Stomach (tissue), 9 donors: ENCODE results near the gene MON1A. TPM values are rescaled to one million over a fixed set of nuclear protein-coding genes. Genes with fewer than 3 reads are reported as not detected.

Source experiments
- DNase-seq, 2 donors: peaks; one replicate each; pipeline versions ENCODE4 v3.0.0 to v3.0.0-alpha.2; 2013 to 2019
- H3K27ac ChIP-seq, 5 donors: fragments of 200-600 bp in 4 of 5; sonication (generic) in 4 of 5; one replicate each; pipeline ENCODE4 v1.5.1; 2013 to 2019; ENCODE audit warnings: mild to moderate bottlenecking in 1 of 5, moderate library complexity in 1 of 5
- H3K27me3 ChIP-seq, 3 donors: fragments of 200-600 bp; sonication (generic); one replicate each; pipeline ENCODE4 v1.5.1; 2017 to 2019; ENCODE audit warnings: mixed run types in 1 of 3
- H3K36me3 ChIP-seq, 4 donors: fragments of 200-600 bp; sonication (generic); 1 replicate in 3 of 4; 2 replicates in 1 of 4; pipeline ENCODE4 v1.5.1; 2016 to 2019
- H3K4me1 ChIP-seq, 4 donors: fragments of 200-600 bp; sonication (generic); one replicate each; pipeline ENCODE4 v1.5.1; 2016 to 2019
- H3K4me3 ChIP-seq, 4 donors: fragments of 200-600 bp; sonication (generic) in 3 of 4; one replicate each; pipeline ENCODE4 v1.5.1; 2016 to 2019; ENCODE audit warnings: mild to moderate bottlenecking in 1 of 4
- H3K9me3 ChIP-seq, 4 donors: fragments of 200-600 bp; sonication (generic); one replicate each; pipeline ENCODE4 v1.5.1; 2016 to 2019
- EP300 ChIP-seq: sonication (generic); formaldehyde crosslinking; IDR thresholded peaks from one replicate; pipeline ENCODE4 v1.6.1; 2017; ENCODE audit warnings: antibody characterized with exemption
- POLR2A ChIP-seq, 4 donors: fragments of 450-650 bp; IDR thresholded peaks; one replicate each; pipeline ENCODE4 v1.6.1; 2016; ENCODE audit warnings: antibody characterized with exemption in 4 of 4, control low read depth in 2 of 4, mild to moderate bottlenecking in 1 of 4, moderate library complexity in 1 of 4
- POLR2AphosphoS5 ChIP-seq, 3 donors: sonication (generic); formaldehyde crosslinking; IDR thresholded peaks; one replicate each; pipeline ENCODE4 v1.6.1; 2016; ENCODE audit warnings: antibody characterized with exemption in 3 of 3
- WGBS, 5 donors: extraction: QIAGEN DNeasy Blood & Tissue Kit in 3 of 5; methylation state at CpG; one replicate each; pipeline versions ENCODE4 v1.1.5 to v1.1.7; 2013 to 2018; 5-methylcytosine and 5-hydroxymethylcytosine counted together
- intact Hi-C: fragments of 100-400 bp; cut with DNase I; formaldehyde crosslinking; loops from one replicate; pipeline ENCODE4 v1.15.1; 2023; ENCODE audit warnings: low total_unique reads
- polyA plus RNA-seq, 3 donors: library from polyadenylated mRNA; stranded (reverse); fragments of 200-250 nt; gene quantifications; one replicate each; pipeline ENCODE4 v1.2.3, GENCODE V29; 2013
- total RNA-seq, 5 donors: library from RNA; depleted of rRNA; stranded (reverse); fragments of >200 nt; gene quantifications; one replicate each; pipeline versions ENCODE4 v1.1.0 to v1.2.3, GENCODE V29; 2014 to 2016
- TF ChIP-seq, protein P1 (sequence below), 7 experiments: fragments of 450-650 bp in 4 of 7; fragments of 200-600 bp in 3 of 7; sonication (generic) in 3 of 7; IDR thresholded peaks; one replicate each; pipeline ENCODE4 v1.5.1; 2016 to 2019; ENCODE audit warnings: antibody characterized with exemption in 7 of 7, control low read depth in 2 of 7, mild to moderate bottlenecking in 1 of 7
- donor health status: healthy with polysubstance abuse.
- donor health status: Bipolar disorder and iron deficiency.
- donor health status: healthy.

Gene MON1A
- total and polyA plus RNA-seq, 8 donors, result 3.9 to 33.8 (median 9.3) TPM

DNA sequence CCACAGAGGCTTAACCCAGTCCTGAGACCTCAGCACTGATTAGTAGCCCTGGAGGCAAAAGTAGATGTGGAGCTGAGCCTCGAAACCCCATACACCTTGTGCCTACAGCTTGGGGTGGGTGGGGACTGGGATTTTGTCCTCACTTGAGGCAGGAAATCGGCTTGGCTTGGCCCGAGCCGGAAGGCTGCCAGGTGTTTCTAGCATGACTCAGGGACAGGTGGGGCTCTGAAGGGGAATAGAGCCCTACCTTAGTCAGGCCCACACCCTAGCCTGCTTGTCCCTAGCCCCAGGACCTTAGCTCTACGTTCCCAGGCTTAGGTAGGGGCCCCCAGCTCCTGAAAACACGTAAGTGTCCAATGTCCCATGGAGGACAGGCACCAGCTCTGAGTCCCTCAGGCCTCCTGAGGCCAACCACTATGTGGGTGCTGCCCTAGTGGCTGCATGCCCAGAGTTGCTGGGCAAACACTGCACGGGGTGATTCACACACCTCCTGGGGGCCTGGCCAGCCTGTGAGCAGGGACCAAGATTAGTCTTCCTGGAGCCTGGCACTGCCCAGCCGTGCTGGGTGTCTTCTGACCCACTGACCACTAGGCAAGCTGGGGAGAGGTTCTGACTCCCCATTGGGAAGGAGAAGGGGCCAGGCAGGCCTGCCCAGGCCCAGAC, 29.0 kb downstream of the MON1A start:
- DNase-seq, result peak; percentile 91 to 93
- intact Hi-C loops, result no loop called here
- Histone ChIP-seq H3K4me1 (peaks cover 31 to 78% (median 58%) of the 10 kb centered on the region in 4 donors), H3K27me3 (no peaks in the 10 kb centered on the region), H3K4me3 (peak overlapping the region; percentile 3 to 54 (median 34)), H3K27ac (peak overlapping the region; percentile 86 to 93 (median 90)), H3K9me3 (no peaks in the 10 kb centered on the region), H3K36me3 (peaks cover 10 to 30% (median 27%) of the 10 kb centered on the region in 4 donors)
- TF ChIP-seq POLR2AphosphoS5 (IDR thresholded peaks at IDR 0.05) (peak in 2 of 3 donors; percentile 82 to 95), EP300 (no peak), POLR2A (IDR thresholded peaks at IDR 0.05) (peak in 1 of 4 donors; percentile 77)
- TF ChIP-seq, protein P1, sequence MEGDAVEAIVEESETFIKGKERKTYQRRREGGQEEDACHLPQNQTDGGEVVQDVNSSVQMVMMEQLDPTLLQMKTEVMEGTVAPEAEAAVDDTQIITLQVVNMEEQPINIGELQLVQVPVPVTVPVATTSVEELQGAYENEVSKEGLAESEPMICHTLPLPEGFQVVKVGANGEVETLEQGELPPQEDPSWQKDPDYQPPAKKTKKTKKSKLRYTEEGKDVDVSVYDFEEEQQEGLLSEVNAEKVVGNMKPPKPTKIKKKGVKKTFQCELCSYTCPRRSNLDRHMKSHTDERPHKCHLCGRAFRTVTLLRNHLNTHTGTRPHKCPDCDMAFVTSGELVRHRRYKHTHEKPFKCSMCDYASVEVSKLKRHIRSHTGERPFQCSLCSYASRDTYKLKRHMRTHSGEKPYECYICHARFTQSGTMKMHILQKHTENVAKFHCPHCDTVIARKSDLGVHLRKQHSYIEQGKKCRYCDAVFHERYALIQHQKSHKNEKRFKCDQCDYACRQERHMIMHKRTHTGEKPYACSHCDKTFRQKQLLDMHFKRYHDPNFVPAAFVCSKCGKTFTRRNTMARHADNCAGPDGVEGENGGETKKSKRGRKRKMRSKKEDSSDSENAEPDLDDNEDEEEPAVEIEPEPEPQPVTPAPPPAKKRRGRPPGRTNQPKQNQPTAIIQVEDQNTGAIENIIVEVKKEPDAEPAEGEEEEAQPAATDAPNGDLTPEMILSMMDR (IDR thresholded peaks at IDR 0.05), result peak in 2 of 7 experiments; percentile 8 to 25
- 26 to 61% (median 32%) methylated on average over 4 to 8 of the region's 8 CpGs for WGBS, 5 donors

DNA sequence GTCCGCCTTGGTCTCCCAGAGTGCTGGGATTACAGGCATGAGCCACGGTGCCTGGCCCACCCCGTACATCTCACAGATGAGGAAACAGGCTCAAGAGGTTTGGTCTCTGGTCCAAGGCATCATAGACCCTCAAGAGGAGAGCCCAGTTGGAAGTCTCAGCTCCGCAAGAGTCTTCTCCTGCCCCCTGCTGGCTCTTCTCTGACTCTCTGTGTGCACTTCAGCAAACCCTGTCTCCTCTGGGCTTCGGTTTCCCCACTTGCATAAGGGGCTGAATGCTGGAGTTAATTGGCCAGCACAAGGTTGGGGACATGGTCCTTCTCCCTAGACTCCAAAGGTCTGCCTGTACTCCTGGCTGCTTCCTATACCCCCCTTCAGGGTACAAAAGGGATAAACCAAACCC, 29.8 kb downstream of the MON1A start:
- Histone ChIP-seq H3K4me3 (peak overlapping the region in 3 of 4 donors; percentile 4 to 54 (median 16)), H3K36me3 (peaks cover 18 to 38% (median 35%) of the 10 kb centered on the region in 4 donors), H3K27ac (peak overlapping the region; percentile 86 to 93 (median 90)), H3K27me3 (no peaks in the 10 kb centered on the region), H3K4me1 (peaks cover 24 to 70% (median 50%) of the 10 kb centered on the region in 4 donors), H3K9me3 (no peaks in the 10 kb centered on the region)
- TF ChIP-seq, protein P1 (IDR thresholded peaks at IDR 0.05), result peak in 1 of 7 experiments; percentile 8
- TF ChIP-seq POLR2A (IDR thresholded peaks at IDR 0.05), result no peak
- WGBS, 5 donors, result 64 to 83% (median 81%) methylated on average over 5 of the region's 5 CpGs
- peak in 1 of 2 donors; percentile 38 for DNase-seq
- intact Hi-C loops, result no loop called here

DNA sequence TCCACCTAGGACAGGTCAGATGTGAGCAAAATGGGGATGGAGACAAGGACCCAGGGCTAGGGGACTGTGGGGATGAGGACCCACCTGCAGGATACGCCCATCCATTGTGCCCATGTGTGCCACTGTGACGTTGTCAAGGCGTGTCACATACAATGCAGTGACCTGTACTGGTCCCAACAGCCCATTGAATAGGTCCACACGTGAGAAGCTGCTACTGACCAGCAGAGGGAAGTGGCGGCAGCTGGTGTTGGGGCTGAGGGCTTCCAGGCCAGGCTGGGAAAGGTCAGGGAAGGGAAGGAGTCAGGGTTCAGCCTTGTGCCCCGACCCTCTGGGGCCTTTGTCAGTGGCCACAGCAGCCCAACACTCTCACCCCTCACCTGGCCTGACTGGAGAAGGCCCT, 30.6 kb downstream of the MON1A start:
- H3K9me3 ChIP-seq, result no peaks in the 10 kb centered on the region
- peaks cover 19 to 46% (median 44%) of the 10 kb centered on the region in 4 donors for H3K36me3 ChIP-seq
- WGBS, 5 donors, result 42 to 68% (median 58%) methylated on average over 6 of the region's 6 CpGs
- DNase-seq, result peak in 1 of 2 donors; percentile 31
- TF ChIP-seq, protein P1 (IDR thresholded peaks at IDR 0.05), result no peak
- TF ChIP-seq POLR2AphosphoS5 (IDR thresholded peaks at IDR 0.05) (no peak), EP300 (no peak), POLR2A (IDR thresholded peaks at IDR 0.05) (no peak)
- H3K4me1 ChIP-seq, result peaks cover 15 to 61% (median 42%) of the 10 kb centered on the region in 4 donors
- H3K27me3 ChIP-seq, result no peaks in the 10 kb centered on the region
- H3K4me3 ChIP-seq, result peak overlapping the region in 1 of 4 donors; percentile 54
- intact Hi-C loops, result no loop called here
- H3K27ac ChIP-seq, result peak overlapping the region in 4 of 5 donors; percentile 37 to 93 (median 66)

DNA sequence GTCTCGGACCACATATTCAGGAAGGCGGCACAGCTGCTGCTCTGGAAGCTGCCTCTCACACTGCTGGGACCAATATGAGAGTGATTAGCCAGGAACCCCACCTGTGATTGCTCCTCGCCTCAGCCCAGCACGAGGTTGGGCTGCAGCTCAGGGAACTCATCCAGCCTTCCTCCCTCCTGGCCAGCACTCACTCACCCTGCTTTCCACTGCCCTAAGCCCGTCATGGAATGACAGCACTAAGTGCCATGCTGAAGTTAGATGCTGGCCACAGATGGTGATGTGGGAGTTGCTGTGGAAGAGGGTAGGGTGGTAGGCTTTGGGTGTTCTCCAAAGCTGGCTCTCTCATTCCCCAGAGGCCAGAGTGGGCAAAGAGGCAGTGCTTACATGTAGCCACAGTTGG, 33.3 kb downstream of the MON1A start:
- no peak overlapping the region for H3K4me3 ChIP-seq
- H3K4me1 ChIP-seq, result peaks cover 9 to 35% (median 20%) of the 10 kb centered on the region in 4 donors
- H3K27ac ChIP-seq, result no peak overlapping the region
- H3K9me3 ChIP-seq, result no peaks in the 10 kb centered on the region
- intact Hi-C loops, result no loop called here
- no peak for DNase-seq
- WGBS, 5 donors, result 82 to 92% (median 86%) methylated on average over 1 to 5 of the region's 5 CpGs
- no peaks in the 10 kb centered on the region for H3K27me3 ChIP-seq
- TF ChIP-seq POLR2AphosphoS5 (IDR thresholded peaks at IDR 0.05) (no peak), EP300 (no peak), POLR2A (IDR thresholded peaks at IDR 0.05) (no peak)
- TF ChIP-seq, protein P1 (IDR thresholded peaks at IDR 0.05), result no peak
- H3K36me3 ChIP-seq, result peaks cover 19 to 69% (median 64%) of the 10 kb centered on the region in 4 donors
